Astrocyte (in vitro differentiated cells and primary cell): ENCODE measurements around the gene KMT2C. TPM values are rescaled to one million over a fixed set of nuclear protein-coding genes. Genes with fewer than 3 reads are reported as not detected.
"Not testable (repeated sequence)": the region's sequence is repeated elsewhere in the genome, so short reads cannot be mapped to it uniquely, and the experiment has no call there.

Experiments
- DNase-seq: peaks from one replicate; pipeline ENCODE4 v3.0.0-alpha.2; 2010; ENCODE audit warnings: low read depth
- FAIRE-seq: peaks from 2 replicates; lab custom pipeline; 2011; peaks lifted over from hg19 to GRCh38; lab: Jason Lieb, UNC
- H2AFZ ChIP-seq: 2 replicates; pipeline ENCODE4 v1.6.0; 2012; ENCODE audit warnings: low read depth, low read length, inconsistent platforms
- H3K27ac ChIP-seq: 2 replicates; pipeline ENCODE4 v1.5.1; 2011; ENCODE audit warnings: low read depth, low read length, inconsistent platforms
- H3K27me3 ChIP-seq: 2 replicates; pipeline ENCODE4 v1.6.0; 2011; ENCODE audit warnings: low read length, inconsistent platforms; ENCODE audit not compliant: insufficient read depth
- H3K36me3 ChIP-seq: 2 replicates; pipeline ENCODE4 v1.5.1; 2011; ENCODE audit warnings: low read length, inconsistent platforms; ENCODE audit not compliant: insufficient read depth
- H3K4me1 ChIP-seq: 2 replicates; pipeline ENCODE4 v1.5.1; 2011; ENCODE audit warnings: low read length, inconsistent platforms; ENCODE audit not compliant: insufficient read depth
- H3K4me2 ChIP-seq: 2 replicates; pipeline ENCODE4 v1.6.0; 2012; ENCODE audit warnings: low read length, inconsistent platforms
- H3K4me3 ChIP-seq: 2 replicates; pipeline ENCODE4 v1.5.1; 2011; ENCODE audit warnings: low read depth, mild to moderate bottlenecking, low read length, inconsistent platforms; ENCODE audit not compliant: insufficient read depth
- H3K79me2 ChIP-seq: 2 replicates; pipeline ENCODE4 v1.6.0; 2012; ENCODE audit warnings: mild to moderate bottlenecking, low read length, inconsistent platforms; ENCODE audit not compliant: insufficient read depth
- H3K9ac ChIP-seq: 2 replicates; pipeline ENCODE4 v1.6.0; 2012; ENCODE audit warnings: mild to moderate bottlenecking, low read length, inconsistent platforms
- H3K9me3 ChIP-seq: 2 replicates; pipeline ENCODE4 v1.5.1; 2012; ENCODE audit warnings: low read depth, mild to moderate bottlenecking, low read length, inconsistent platforms; ENCODE audit not compliant: insufficient read depth
- H4K20me1 ChIP-seq: 2 replicates; pipeline ENCODE4 v1.6.0; 2012; ENCODE audit warnings: low read length, inconsistent platforms; ENCODE audit not compliant: insufficient read depth
- H3K27ac Mint-ChIP-seq: one replicate; pipeline ENCODE4 v1.8.0; 2021; ENCODE audit warnings: mild to moderate bottlenecking, mixed read lengths; ENCODE audit not compliant: unreplicated experiment
- H3K27me3 Mint-ChIP-seq: one replicate; pipeline ENCODE4 v1.8.0; 2021; ENCODE audit warnings: low read depth, mixed read lengths; ENCODE audit not compliant: unreplicated experiment
- H3K36me3 Mint-ChIP-seq: one replicate; pipeline ENCODE4 v1.8.0; 2021; ENCODE audit warnings: low read depth, mixed read lengths; ENCODE audit not compliant: unreplicated experiment
- H3K4me1 Mint-ChIP-seq: one replicate; pipeline ENCODE4 v1.8.0; 2021; ENCODE audit warnings: low read depth, mixed read lengths; ENCODE audit not compliant: unreplicated experiment
- H3K4me3 Mint-ChIP-seq: one replicate; pipeline ENCODE4 v1.8.0; 2021; ENCODE audit warnings: mild to moderate bottlenecking, moderate library complexity, mixed read lengths; ENCODE audit not compliant: unreplicated experiment
- H3K9me3 Mint-ChIP-seq: one replicate; pipeline ENCODE4 v1.8.0; 2021; ENCODE audit warnings: mild to moderate bottlenecking, mixed read lengths; ENCODE audit not compliant: unreplicated experiment
- CTCF ChIP-seq: IDR thresholded peaks from 2 replicates; pipeline ENCODE4 v1.5.1; 2011; ENCODE audit warnings: low read depth, mild to moderate bottlenecking, inconsistent platforms, low read length, moderate library complexity; ENCODE audit not compliant: insufficient read depth
- EZH2 ChIP-seq: IDR thresholded peaks from 2 replicates; pipeline ENCODE4 v1.6.1; 2012; ENCODE audit warnings: mild to moderate bottlenecking, low read length, inconsistent platforms; ENCODE audit not compliant: insufficient read depth
- total RNA-seq: library from RNA; stranded (reverse); gene quantifications from 2 replicates; pipeline ENCODE4 v1.2.1, GENCODE V29; 2021

Gene KMT2C
- total RNA-seq, 1 donor from 2014 or later, result 59.0 TPM

GRCh38 chr7:152423991-152424347 is 11.8 kb downstream of the KMT2C start:
- peaks cover 8% of the 10 kb centered on the region for H3K36me3 Mint-ChIP-seq
- Histone ChIP-seq H3K4me2 (no peak overlapping the region), H4K20me1 (peaks cover 94% of the 10 kb centered on the region), H3K9me3 (no peaks in the 10 kb centered on the region), H3K27me3 (no peaks in the 10 kb centered on the region), H2AFZ (no peak overlapping the region), H3K36me3 (no peaks in the 10 kb centered on the region), H3K4me1 (peaks cover 4% of the 10 kb centered on the region), H3K9ac (no peak overlapping the region), H3K79me2 (peaks cover 100% of the 10 kb centered on the region), H3K27ac (no peak overlapping the region), H3K4me3 (no peak overlapping the region)
- H3K9me3 Mint-ChIP-seq, result peaks cover 7% of the 10 kb centered on the region
- FAIRE-seq (no peak), DNase-seq (no peak)
- TF ChIP-seq EZH2 (no peak), CTCF (no peak)
- no peak overlapping the region for H3K27ac Mint-ChIP-seq
- H3K4me3 Mint-ChIP-seq, result no peak overlapping the region
- no peaks in the 10 kb centered on the region for H3K27me3 Mint-ChIP-seq
- H3K4me1 Mint-ChIP-seq, result peaks cover 15% of the 10 kb centered on the region

- H3K9ac ChIP-seq, H3K27ac ChIP-seq, DNase-seq, H3K4me1 Mint-ChIP-seq, H3K27me3 Mint-ChIP-seq, H3K9me3 ChIP-seq, H3K36me3 Mint-ChIP-seq, H3K27ac Mint-ChIP-seq, H3K4me2 ChIP-seq, H3K36me3 ChIP-seq, H3K27me3 ChIP-seq, H2AFZ ChIP-seq, H3K4me3 Mint-ChIP-seq, H3K4me1 ChIP-seq, FAIRE-seq, H3K9me3 Mint-ChIP-seq, H3K4me3 ChIP-seq: not testable (repeated sequence)
- Histone ChIP-seq H4K20me1 (peaks cover 94% of the 10 kb centered on the region), H3K79me2 (peaks cover 100% of the 10 kb centered on the region)
Observed at GRCh38 chr7:152423171-152423570, 12.6 kb downstream of the KMT2C start.

- H3K4me1 Mint-ChIP-seq, H2AFZ ChIP-seq, H3K36me3 Mint-ChIP-seq, H3K9me3 Mint-ChIP-seq, H3K36me3 ChIP-seq, H3K27me3 Mint-ChIP-seq, H3K9me3 ChIP-seq, H3K9ac ChIP-seq, H3K27ac Mint-ChIP-seq, H3K4me3 Mint-ChIP-seq, FAIRE-seq, H3K27ac ChIP-seq, H3K4me1 ChIP-seq, H3K27me3 ChIP-seq, H3K4me2 ChIP-seq, H3K4me3 ChIP-seq: not testable (repeated sequence)
- H4K20me1 ChIP-seq, result peaks cover 88% of the 10 kb centered on the region
- peaks cover 95% of the 10 kb centered on the region for H3K79me2 ChIP-seq
- DNase-seq, result peak; percentile 30
Observed at GRCh38 chr7:152420950-152421349, 14.9 kb downstream of the KMT2C start.
